Adrenal gland (tissue), 12 donors: Measurements from ENCODE around the gene MRPL24. TPM values are rescaled to one million over a fixed set of nuclear protein-coding genes. Genes with fewer than 3 reads are reported as not detected.
"Not testable (repeated sequence)": the region's sequence is repeated elsewhere in the genome, so short reads cannot be mapped to it uniquely, and the experiment has no call there.

ENCODE experiments used
- DNase-seq, 7 donors: peaks; one replicate each; pipeline ENCODE4 v3.0.0-alpha.2; 2019 to 2020
- H3K27ac ChIP-seq, 5 donors: fragments of 200-600 bp; sonication (generic) in 4 of 5; 1 replicate in 3 of 5; 2 replicates in 2 of 5; pipeline versions ENCODE4 v1.5.1 to v1.8.0; 2016 to 2020; ENCODE audit warnings: mild to moderate bottlenecking in 1 of 5
- H3K27me3 ChIP-seq: fragments of 200-600 bp; 2 replicates; pipeline ENCODE4 v1.8.0; 2021
- H3K36me3 ChIP-seq, 2 donors: fragments of 200-600 bp; replicated peaks in 1 of 2; 1 replicate in 1 of 2; 2 replicates in 1 of 2; pipeline versions ENCODE4 v1.5.1 to v1.8.0; 2018 to 2022
- H3K4me1 ChIP-seq, 2 donors: fragments of 200-600 bp; replicated peaks in 1 of 2; 1 replicate in 1 of 2; 2 replicates in 1 of 2; pipeline versions ENCODE4 v1.5.1 to v1.8.0; 2018 to 2021
- H3K4me3 ChIP-seq, 4 donors: fragments of 200-600 bp; sonication (generic) in 3 of 4; one replicate each; pipeline ENCODE4 v1.5.1; 2016 to 2018
- H3K9me3 ChIP-seq, 3 donors: fragments of 200-600 bp; sonication (generic) in 1 of 3; replicated peaks in 1 of 3; 1 replicate in 2 of 3; 2 replicates in 1 of 3; pipeline versions ENCODE4 v1.5.1 to v1.8.0; 2016 to 2021
- CTCF ChIP-seq, 6 experiments: fragments of 450-650 bp in 4 of 6; fragments of 200-600 bp in 2 of 6; sonication (generic) in 1 of 6; IDR thresholded peaks; 1 replicate in 5 of 6; 2 replicates in 1 of 6; pipeline versions ENCODE4 v1.5.1 to v1.8.0; 2016 to 2021; ENCODE audit warnings: antibody characterized with exemption in 6 of 6, mild to moderate bottlenecking in 2 of 6, moderate library complexity in 1 of 6
- POLR2A ChIP-seq, 2 donors: fragments of 450-650 bp; IDR thresholded peaks; one replicate each; pipeline ENCODE4 v1.6.1; 2017; ENCODE audit warnings: antibody characterized with exemption in 2 of 2, mild to moderate bottlenecking in 2 of 2, moderate library complexity in 1 of 2
- WGBS, 4 donors: extraction: QIAGEN DNeasy Blood & Tissue Kit in 2 of 4; methylation state at CpG; one replicate each; pipeline versions ENCODE4 v1.1.5 to v1.1.7; 2013 to 2017; 5-methylcytosine and 5-hydroxymethylcytosine counted together
- intact Hi-C, 2 donors: fragments of 100-400 bp; cut with DNase I; formaldehyde crosslinking; loops; one replicate each; pipeline versions ENCODE4 v1.14.1 to v1.15.0; 2022 to 2023
- polyA plus RNA-seq, 3 donors: library from polyadenylated mRNA; stranded (reverse); fragments of 200-250 nt in 2 of 3; fragments of 350-450 nt in 1 of 3; fragmentation: Illumina TruSeq in 1 of 3; extraction: RNeasy Lipid Tissue Mini Kit (QIAGEN cat#74804) in 1 of 3; gene quantifications; one replicate each; pipeline ENCODE4 v1.2.3, GENCODE V29; 2013 to 2014
- total RNA-seq, 9 donors: library from RNA; depleted of rRNA in 4 of 9; stranded (reverse); fragments of >200 nt in 4 of 9; fragments of 120-200 nt in 1 of 9; fragmentation: NEBNext Ultra II Directional in 1 of 9; extraction: Animal tissue kit (Norgen Biotek cat#: 25700) in 1 of 9; gene quantifications; one replicate each; pipeline versions ENCODE4 v1.1.0 to v1.2.4, GENCODE V29; 2013 to 2023
- donor health status: healthy with polysubstance abuse.
- donor health status: Bipolar disorder and iron deficiency.
- donor health status: DM: yes; HTN: yes; CAD: no.
- donor health status: DM: no; HTN: no; CAD: no.
- donor health status: DM: no; HTN: no; CAD: no.
- donor health status: DM: yes; HTN: yes; CAD: no.

Gene MRPL24
- total and polyA plus RNA-seq, 12 donors, result 46.7 to 294 (median 113) TPM

GRCh38 chr1:156767101-156767878 lies 26.4 kb upstream of the MRPL24 start, which contains the start of gene PRCC:
PRCC (plus strand) TSS chr1:156767535; CDS start chr1:156767772, 237 bp downstream.
- DNase-seq, result peak; percentile 97 to 99 (median 99)
- H3K27ac ChIP-seq, result peak within 1 kb of the TSS; percentile 81 to 97 (median 90)
- peak; percentile 63 to 64 for TF ChIP-seq POLR2A (IDR thresholded peaks at IDR 0.05)
- peak in 1 of 6 experiments; percentile 2 for TF ChIP-seq CTCF (IDR thresholded peaks at IDR 0.05)
- intact Hi-C loops, result no loop called here
- H3K9me3 ChIP-seq, result no peaks in the 10 kb centered on the region
- WGBS, 4 donors, result 0 to 1% (median 0%) methylated on average over 21 to 50 of the region's 50 CpGs
- H3K36me3 ChIP-seq, result no peaks in the 10 kb centered on the region
- H3K4me3 ChIP-seq, result peak within 1 kb of the TSS; percentile 68 to 95 (median 84)
- H3K27me3 ChIP-seq, result no peaks in the 10 kb centered on the region
- H3K4me1 ChIP-seq, result peaks cover 17 to 48% of the 10 kb centered on the region in 2 donors

- Histone ChIP-seq H3K4me3 (peak overlapping the region; percentile 49 to 90 (median 66)), H3K27ac (peak overlapping the region; percentile 68 to 93 (median 77)), H3K9me3 (no peaks in the 10 kb centered on the region), H3K27me3 (no peaks in the 10 kb centered on the region), H3K4me1 (peaks cover 17 to 40% of the 10 kb centered on the region in 2 donors), H3K36me3 (no peaks in the 10 kb centered on the region)
- intact Hi-C loops, result no loop called here
- no peak for TF ChIP-seq CTCF (IDR thresholded peaks at IDR 0.05)
- no peak for TF ChIP-seq POLR2A (IDR thresholded peaks at IDR 0.05)
- DNase-seq, result peak in 1 of 7 donors; percentile 14
- 8 to 11% (median 9%) methylated on average over 14 of the region's 14 CpGs for WGBS, 4 donors
These were observed 25.6 kb upstream of the MRPL24 start for GRCh38 chr1:156766298-156767100.

- Histone ChIP-seq H3K36me3 (no peaks in the 10 kb centered on the region), H3K4me1 (peaks cover 17 to 32% of the 10 kb centered on the region in 2 donors), H3K27ac (no peak overlapping the region), H3K4me3 (no peak overlapping the region), H3K9me3 (no peaks in the 10 kb centered on the region), H3K27me3 (no peaks in the 10 kb centered on the region)
- intact Hi-C loops, result no loop called here
- TF ChIP-seq CTCF (IDR thresholded peaks at IDR 0.05) (no peak), POLR2A (IDR thresholded peaks at IDR 0.05) (no peak)
- 85 to 91% (median 86%) methylated on average over 5 of the region's 5 CpGs for WGBS, 4 donors
- no peak for DNase-seq
These were observed 24.8 kb upstream of the MRPL24 start for GRCh38 chr1:156765666-156766065.

- intact Hi-C loops, H3K4me3 ChIP-seq, H3K9me3 ChIP-seq, H3K36me3 ChIP-seq, H3K27ac ChIP-seq, H3K27me3 ChIP-seq: not testable (repeated sequence)
- peaks cover 17 to 27% of the 10 kb centered on the region in 2 donors for H3K4me1 ChIP-seq
- peak in 1 of 7 donors; percentile 9 for DNase-seq
- 93 to 98% (median 96%) methylated on average over 15 of the region's 15 CpGs for WGBS, 4 donors
These were observed 24.2 kb upstream of the MRPL24 start for GRCh38 chr1:156765136-156765535.
